HepG2 (cell line): ENCODE measurements around the gene MEPCE. TPM values are rescaled to one million over a fixed set of nuclear protein-coding genes. Genes with fewer than 3 reads are reported as not detected.

ENCODE experiments used
- CEBPG ChIP-seq: IDR thresholded peaks from 2 replicates; pipeline ENCODE4 v1.6.1; 2016
- GATAD2A ChIP-seq: IDR thresholded peaks from 2 replicates; pipeline ENCODE4 v1.6.1; 2016
- GTF2F1 ChIP-seq: fragments of 150-350 bp; IDR thresholded peaks from 2 replicates; pipeline ENCODE4 v1.6.1; 2014; ENCODE audit warnings: low read length
- HNRNPUL1 ChIP-seq: fragments of 200-400 bp; formaldehyde crosslinking; IDR thresholded peaks from 2 replicates; pipeline ENCODE4 v1.6.1; 2017; ENCODE audit warnings: low read depth, mild to moderate bottlenecking, low read length, moderate library complexity
- JARID2 ChIP-seq: sonication (generic); formaldehyde crosslinking; IDR thresholded peaks from 2 replicates; pipeline ENCODE4 v1.8.1; 2023; ENCODE audit warnings: missing genetic modification reagents, inconsistent platforms; ENCODE audit not compliant: insufficient replicate concordance
- KAT2B ChIP-seq: fragments of 150-350 bp; IDR thresholded peaks from 2 replicates; pipeline ENCODE4 v1.6.1; 2014; ENCODE audit warnings: low read depth, low read length, borderline replicate concordance
- KDM4B ChIP-seq: sonication (generic); formaldehyde crosslinking; IDR thresholded peaks from 2 replicates; pipeline ENCODE4 v1.4.0; 2020; ENCODE audit warnings: missing genetic modification reagents
- MAFF ChIP-seq: IDR thresholded peaks from 2 replicates; pipeline ENCODE4 v1.6.1; 2011; ENCODE audit warnings: low read depth, low read length, improper control_type of control experiment
- MED8 ChIP-seq: sonication (generic); formaldehyde crosslinking; IDR thresholded peaks from 2 replicates; pipeline ENCODE4 v1.8.1; 2023; ENCODE audit warnings: mild to moderate bottlenecking, missing genetic modification reagents; ENCODE audit not compliant: insufficient replicate concordance
- PHF8 ChIP-seq: sonication (generic); formaldehyde crosslinking; IDR thresholded peaks from 2 replicates; pipeline ENCODE4 v1.5.0; 2020; ENCODE audit warnings: missing genetic modification reagents
- RCOR2 ChIP-seq: IDR thresholded peaks from 2 replicates; pipeline ENCODE4 v1.6.1; 2016; ENCODE audit warnings: missing biosample characterization, missing genetic modification reagents
- TARDBP ChIP-seq: sonication (generic); formaldehyde crosslinking; IDR thresholded peaks from 2 replicates; pipeline ENCODE4 v1.8.0; 2022; ENCODE audit warnings: mild to moderate bottlenecking, missing genetic modification reagents
- TEAD3 ChIP-seq: optimal IDR thresholded peaks from 2 replicates; pipeline ENCODE3; 2016; ENCODE audit warnings: borderline replicate concordance
- ZBTB39 ChIP-seq: sonication (generic); formaldehyde crosslinking; IDR thresholded peaks from 2 replicates; pipeline ENCODE4 v1.5.0; 2020; ENCODE audit warnings: missing genetic modification reagents
- ZFP91 ChIP-seq: sonication (generic); formaldehyde crosslinking; IDR thresholded peaks from 2 replicates; pipeline ENCODE4 v1.9.0; 2022; ENCODE audit warnings: missing genetic modification reagents, mild to moderate bottlenecking, borderline replicate concordance
- ZNF274 ChIP-seq: sonication (generic); formaldehyde crosslinking; IDR thresholded peaks from 2 replicates; pipeline ENCODE4 v1.5.1; 2020; ENCODE audit warnings: mild to moderate bottlenecking, missing genetic modification reagents
- ZNF383 ChIP-seq: sonication (generic); formaldehyde crosslinking; IDR thresholded peaks from 2 replicates; pipeline ENCODE4 v1.4.0; 2020; ENCODE audit warnings: missing genetic modification reagents, mild to moderate bottlenecking, borderline replicate concordance
- ZNF430 ChIP-seq: sonication (generic); formaldehyde crosslinking; IDR thresholded peaks from 2 replicates; pipeline ENCODE4 v1.9.0; 2021; ENCODE audit warnings: mild to moderate bottlenecking, missing genetic modification reagents
- ZNF557 ChIP-seq: sonication (generic); formaldehyde crosslinking; IDR thresholded peaks from 2 replicates; pipeline ENCODE4 v1.4.0; 2020; ENCODE audit warnings: missing genetic modification reagents
- polyA plus RNA-seq, 8 experiments: library from polyadenylated mRNA; depleted of rRNA in 3 of 8; stranded (reverse) in 7 of 8; unstranded in 1 of 8; fragments of >200 nt; fragmentation: Illumina TruSeq in 4 of 8; extraction: Trizol in 4 of 8; gene quantifications; 2 replicates each; pipeline versions ENCODE4 v1.2.1 to v1.2.3, GENCODE V29; 2011 to 2016; ENCODE audit warnings: low read depth in 4 of 8, missing spikeins in 1 of 8, mixed read lengths in 1 of 8; ENCODE audit not compliant: insufficient read depth in 1 of 8
- total RNA-seq, 5 experiments: library from RNA; depleted of rRNA; stranded (reverse); fragments of >200 nt; fragmentation: Illumina TruSeq; extraction: Trizol; gene quantifications; 2 replicates each; pipeline ENCODE4 v1.2.3, GENCODE V29; 2016; ENCODE audit warnings: low read depth in 1 of 5
- TF ChIP-seq, protein P1 (sequence below): IDR thresholded peaks from 2 replicates; pipeline ENCODE4 v1.6.1; 2016; ENCODE audit warnings: missing genetic modification reagents, missing compliant biosample characterization
- TF ChIP-seq, protein P2 (sequence below): sonication (generic); formaldehyde crosslinking; IDR thresholded peaks from 2 replicates; pipeline ENCODE4 v1.8.1; 2022; ENCODE audit warnings: mild to moderate bottlenecking, missing genetic modification reagents
- TF ChIP-seq, protein P3 (sequence below): sonication (generic); formaldehyde crosslinking; IDR thresholded peaks from 2 replicates; pipeline ENCODE4 v1.4.0; 2020; ENCODE audit warnings: missing genetic modification reagents, mild to moderate bottlenecking, borderline replicate concordance

The MEPCE gene
- total and polyA plus RNA-seq, 2 of the 13 experiments (the other 11 are each of a cell fraction or from before 2014, with no cell fraction given) = 12.3 to 26.0 TPM

- TF ChIP-seq PHF8 = peak; percentile 39; the same call in 1 of the 2 replicates
- TF ChIP-seq ZFP91 (CRISPR knock-in tag) = peak; percentile 45; the same call in 1 of the 2 replicates
- no peak for TF ChIP-seq GTF2F1
- no peak for TF ChIP-seq JARID2
- TF ChIP-seq MAFF = no peak
- TF ChIP-seq, protein P1, sequence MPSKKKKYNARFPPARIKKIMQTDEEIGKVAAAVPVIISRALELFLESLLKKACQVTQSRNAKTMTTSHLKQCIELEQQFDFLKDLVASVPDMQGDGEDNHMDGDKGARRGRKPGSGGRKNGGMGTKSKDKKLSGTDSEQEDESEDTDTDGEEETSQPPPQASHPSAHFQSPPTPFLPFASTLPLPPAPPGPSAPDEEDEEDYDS (CRISPR knock-in tag) = 0 out of 2 replicates have a peak, but pooled peaks have one; percentile 8
- no peak for TF ChIP-seq ZBTB39
- TF ChIP-seq TARDBP = peak; percentile 32; the same call in 1 of the 2 replicates
- TF ChIP-seq ZNF274 (CRISPR knock-in tag) = peak; percentile 62; the same call in 1 of the 2 replicates
- TF ChIP-seq, protein P2, sequence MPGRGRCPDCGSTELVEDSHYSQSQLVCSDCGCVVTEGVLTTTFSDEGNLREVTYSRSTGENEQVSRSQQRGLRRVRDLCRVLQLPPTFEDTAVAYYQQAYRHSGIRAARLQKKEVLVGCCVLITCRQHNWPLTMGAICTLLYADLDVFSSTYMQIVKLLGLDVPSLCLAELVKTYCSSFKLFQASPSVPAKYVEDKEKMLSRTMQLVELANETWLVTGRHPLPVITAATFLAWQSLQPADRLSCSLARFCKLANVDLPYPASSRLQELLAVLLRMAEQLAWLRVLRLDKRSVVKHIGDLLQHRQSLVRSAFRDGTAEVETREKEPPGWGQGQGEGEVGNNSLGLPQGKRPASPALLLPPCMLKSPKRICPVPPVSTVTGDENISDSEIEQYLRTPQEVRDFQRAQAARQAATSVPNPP (CRISPR knock-in tag) = no peak
- peak; percentile 67 for TF ChIP-seq MED8 (CRISPR knock-in tag)
- TF ChIP-seq ZNF430 = 0 out of 2 replicates have a peak, but pooled peaks have one; percentile 24
- no peak for TF ChIP-seq TEAD3 (CRISPR knock-in tag)
- TF ChIP-seq ZNF383 = no peak
- TF ChIP-seq KAT2B = no peak
- no peak for TF ChIP-seq RCOR2 (CRISPR knock-in tag)
- no peak for TF ChIP-seq KDM4B (CRISPR knock-in tag)
- TF ChIP-seq, protein P3, sequence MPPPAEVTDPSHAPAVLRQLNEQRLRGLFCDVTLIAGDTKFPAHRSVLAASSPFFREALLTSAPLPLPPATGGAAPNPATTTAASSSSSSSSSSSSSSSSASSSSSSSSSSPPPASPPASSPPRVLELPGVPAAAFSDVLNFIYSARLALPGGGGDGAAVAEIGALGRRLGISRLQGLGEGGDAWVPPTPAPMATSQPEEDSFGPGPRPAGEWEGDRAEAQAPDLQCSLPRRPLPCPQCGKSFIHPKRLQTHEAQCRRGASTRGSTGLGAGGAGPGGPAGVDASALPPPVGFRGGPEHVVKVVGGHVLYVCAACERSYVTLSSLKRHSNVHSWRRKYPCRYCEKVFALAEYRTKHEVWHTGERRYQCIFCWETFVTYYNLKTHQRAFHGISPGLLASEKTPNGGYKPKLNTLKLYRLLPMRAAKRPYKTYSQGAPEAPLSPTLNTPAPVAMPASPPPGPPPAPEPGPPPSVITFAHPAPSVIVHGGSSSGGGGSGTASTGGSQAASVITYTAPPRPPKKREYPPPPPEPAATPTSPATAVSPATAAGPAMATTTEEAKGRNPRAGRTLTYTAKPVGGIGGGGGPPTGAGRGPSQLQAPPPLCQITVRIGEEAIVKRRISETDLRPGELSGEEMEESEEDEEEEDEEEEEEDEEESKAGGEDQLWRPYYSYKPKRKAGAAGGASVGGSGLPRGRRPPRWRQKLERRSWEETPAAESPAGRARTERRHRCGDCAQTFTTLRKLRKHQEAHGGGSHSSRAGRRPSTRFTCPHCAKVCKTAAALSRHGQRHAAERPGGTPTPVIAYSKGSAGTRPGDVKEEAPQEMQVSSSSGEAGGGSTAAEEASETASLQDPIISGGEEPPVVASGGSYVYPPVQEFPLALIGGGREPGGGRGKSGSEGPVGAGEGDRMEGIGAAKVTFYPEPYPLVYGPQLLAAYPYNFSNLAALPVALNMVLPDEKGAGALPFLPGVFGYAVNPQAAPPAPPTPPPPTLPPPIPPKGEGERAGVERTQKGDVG (CRISPR knock-in tag) = no peak
- no peak for TF ChIP-seq HNRNPUL1
- no peak for TF ChIP-seq ZNF557
- peak; percentile 78 for TF ChIP-seq GATAD2A (CRISPR knock-in tag)
- TF ChIP-seq CEBPG (CRISPR knock-in tag) = no peak
These were observed 49.5 kb downstream of the MEPCE start, which contains the start of gene TSC22D4 (continued) for GRCh38 chr7:100478958-100479660.
